LHCN-M2 (cell line): ENCODE measurements around the gene ALCAM. TPM values are rescaled to one million over a fixed set of nuclear protein-coding genes. Genes with fewer than 3 reads are reported as not detected.
A peak's percentile ranks its signal among the peaks of the same experiment; 100 is the strongest.

ENCODE experiments used
- DNase-seq: peaks from one replicate; pipeline ENCODE4 v3.0.0-alpha.2; 2012; ENCODE audit warnings: low read depth
- total RNA-seq: library from RNA; depleted of rRNA; stranded (reverse); fragments of >200 nt; gene quantifications from 2 replicates; pipeline ENCODE4 v1.2.3, GENCODE V29; 2014

ALCAM gene
- total RNA-seq, 1 experiment from 2014 or later: 94.7 TPM

GRCh38 chr3:105490045-105490444, 123.3 kb downstream of the ALCAM start:
- DNase-seq: no peak

GRCh38 chr3:105493305-105493892, 126.7 kb downstream of the ALCAM start:
- DNase-seq: no peak

- peak; percentile 52 for DNase-seq
These were observed 128.3 kb downstream of the ALCAM start for GRCh38 chr3:105495021-105495420.

GRCh38 chr3:105496343-105496742, 129.6 kb downstream of the ALCAM start:
- no peak for DNase-seq

GRCh38 chr3:105497386-105497785, 130.7 kb downstream of the ALCAM start:
- DNase-seq: no peak

GRCh38 chr3:105499961-105500360, 133.3 kb downstream of the ALCAM start:
- no peak for DNase-seq

GRCh38 chr3:105502333-105502732, 135.6 kb downstream of the ALCAM start:
- DNase-seq: no peak

GRCh38 chr3:105503191-105503593, 136.5 kb downstream of the ALCAM start:
- DNase-seq: no peak

- DNase-seq: no peak
These were observed 137.8 kb downstream of the ALCAM start for GRCh38 chr3:105504440-105504951.

- DNase-seq: no peak
These were observed 138.5 kb downstream of the ALCAM start for GRCh38 chr3:105505170-105505569.

GRCh38 chr3:105511031-105511430, 144.3 kb downstream of the ALCAM start:
- no peak for DNase-seq

- no peak for DNase-seq
These were observed 145.4 kb downstream of the ALCAM start for GRCh38 chr3:105512061-105512460.

GRCh38 chr3:105513042-105513441, 146.3 kb downstream of the ALCAM start:
- DNase-seq: peak; percentile 71

- no peak for DNase-seq
These were observed 147.2 kb downstream of the ALCAM start for GRCh38 chr3:105513886-105514285.

- DNase-seq: no peak
These were observed 148.7 kb downstream of the ALCAM start for GRCh38 chr3:105515372-105515771.

- peak; percentile 34 for DNase-seq
These were observed 150.3 kb downstream of the ALCAM start for GRCh38 chr3:105516972-105517371.

- no peak for DNase-seq
These were observed 151.5 kb downstream of the ALCAM start for GRCh38 chr3:105518203-105518602.

GRCh38 chr3:105518806-105519418, 152.2 kb downstream of the ALCAM start:
- peak; percentile 60 for DNase-seq

- DNase-seq: no peak
These were observed 155.1 kb downstream of the ALCAM start for GRCh38 chr3:105521770-105522169.

GRCh38 chr3:105523501-105523900, 156.8 kb downstream of the ALCAM start:
- DNase-seq: no peak

GRCh38 chr3:105525531-105525930, 158.8 kb downstream of the ALCAM start:
- DNase-seq: no peak

GRCh38 chr3:105526360-105527111, 159.8 kb downstream of the ALCAM start:
- peak; percentile 29 for DNase-seq

- DNase-seq: no peak
These were observed 160.8 kb downstream of the ALCAM start for GRCh38 chr3:105527535-105527934.
